A673 (cell line): ENCODE data around the gene USP12. TPM values are rescaled to one million over a fixed set of nuclear protein-coding genes. Genes with fewer than 3 reads are reported as not detected.
"Not testable (repeated sequence)": the region's sequence is repeated elsewhere in the genome, so short reads cannot be mapped to it uniquely, and the experiment has no call there.

Source experiments
- BruUV-seq: library from RNA; stranded (reverse); fragments of 400-500 nt; replicated peaks from 2 replicates; lab custom pipeline; 2021; lab: Mats Ljungman, UMichigan
- CTCF ChIA-PET: fragments of 300-600 bp; sonication (Branson Sonifier 250); formaldehyde crosslinking; loops from one replicate; lab custom pipeline; 2022; ENCODE audit warnings: antibody characterized with exemption; lab: Charles Lee
- POLR2A ChIA-PET: fragments of 300-600 bp; sonication (Branson Sonifier 250); formaldehyde crosslinking; loops from one replicate; lab custom pipeline; 2022; ENCODE audit warnings: antibody characterized with exemption; ENCODE audit not compliant: low non-redundant PET; lab: Charles Lee
- DNase-seq: peaks from one replicate; pipeline ENCODE4 v3.0.0-alpha.2; 2015; ENCODE audit warnings: low spot score
- H3K27ac ChIP-seq: fragments of 200-600 bp; sonication (generic); 2 replicates; pipeline ENCODE4 v1.5.1; 2016; ENCODE audit warnings: mixed run types, low read depth, mild to moderate bottlenecking, mixed read lengths, antibody characterized with exemption, low read length; ENCODE audit not compliant: poor library complexity, severe bottlenecking
- H3K27me3 ChIP-seq: fragments of 200-600 bp; sonication (generic); replicated peaks from 2 replicates; pipeline ENCODE4 v1.6.1; 2017; ENCODE audit warnings: mixed run types, low read depth, mild to moderate bottlenecking, mixed read lengths, antibody characterized with exemption, low read length; ENCODE audit not compliant: insufficient read depth, poor library complexity
- H3K36me3 ChIP-seq: fragments of 200-600 bp; sonication (generic); 2 replicates; pipeline ENCODE4 v1.6.1; 2016; ENCODE audit warnings: mixed run types, mild to moderate bottlenecking, mixed read lengths, antibody characterized with exemption, low read length; ENCODE audit not compliant: insufficient read depth, poor library complexity, severe bottlenecking
- H3K4me1 ChIP-seq: fragments of 200-600 bp; sonication (generic); 2 replicates; pipeline ENCODE4 v1.6.1; 2017; ENCODE audit warnings: mixed run types, mild to moderate bottlenecking, mixed read lengths, antibody characterized with exemption, low read length; ENCODE audit not compliant: insufficient read depth, poor library complexity, severe bottlenecking
- H3K4me3 ChIP-seq: fragments of 200-600 bp; sonication (generic); 2 replicates; pipeline ENCODE4 v1.5.1; 2016; ENCODE audit warnings: low read depth, mixed run types, mild to moderate bottlenecking, mixed read lengths, low read length; ENCODE audit not compliant: poor library complexity, severe bottlenecking
- H3K9me3 ChIP-seq: fragments of 200-600 bp; sonication (generic); 2 replicates; pipeline ENCODE4 v1.6.1; 2016; ENCODE audit warnings: mixed run types, low read depth, mild to moderate bottlenecking, mixed read lengths, antibody characterized with exemption, low read length; ENCODE audit not compliant: poor library complexity, severe bottlenecking
- CTCF ChIP-seq: fragments of 300-800, 200-600 bp; sonication (generic); conservative IDR thresholded peaks from 2 replicates; pipeline ENCODE4 v1.5.1; 2017; ENCODE audit warnings: low read depth, mild to moderate bottlenecking, antibody characterized with exemption, low read length, moderate library complexity, mixed read lengths
- EZH2 ChIP-seq: fragments of 200-600 bp; sonication (generic); IDR thresholded peaks from 2 replicates; pipeline ENCODE4 v1.6.1; 2017; ENCODE audit warnings: borderline replicate concordance, low read depth, mild to moderate bottlenecking, mixed read lengths, antibody characterized with exemption, low read length; ENCODE audit not compliant: poor library complexity, severe bottlenecking
- intact Hi-C: fragments of 100-400 bp; cut with micrococcal nuclease; formaldehyde crosslinking; loops from one replicate; pipeline ENCODE4 v1.10.0; 2022; ENCODE audit not compliant: unreplicated experiment
- total RNA-seq: library from RNA; stranded (reverse); gene quantifications from 2 replicates; pipeline ENCODE4 v1.2.3, GENCODE V29; 2021

USP12 gene
- total RNA-seq, 1 experiment from 2014 or later, result 16.6 TPM

- TF ChIP-seq CTCF, result no peak
- TF ChIP-seq EZH2, result no peak
- peaks cover 17% of the 10 kb centered on the region for H3K9me3 ChIP-seq
- ChIA-PET POLR2A (no interaction called here), CTCF (no interaction called here)
- no peaks in the 10 kb centered on the region for H3K27me3 ChIP-seq
- no peak for DNase-seq
- no peaks in the 10 kb centered on the region for H3K36me3 ChIP-seq
- BruUV-seq, result no TSS peak
- intact Hi-C loops, result no loop called here
- no peak overlapping the region for H3K4me3 ChIP-seq
- no peaks in the 10 kb centered on the region for H3K4me1 ChIP-seq
- H3K27ac ChIP-seq, result no peak overlapping the region
Measured at GRCh38 chr13:27125357-27126282, 46.0 kb downstream of the USP12 start.

- TF ChIP-seq CTCF, result no peak
- no peak for TF ChIP-seq EZH2
- intact Hi-C loops, result no loop called here
- Histone ChIP-seq H3K27me3 (no peaks in the 10 kb centered on the region), H3K4me1 (no peaks in the 10 kb centered on the region), H3K9me3 (peaks cover 17% of the 10 kb centered on the region), H3K4me3 (no peak overlapping the region), H3K36me3 (no peaks in the 10 kb centered on the region), H3K27ac (no peak overlapping the region)
- no TSS peak for BruUV-seq
- ChIA-PET POLR2A (no interaction called here), CTCF (no interaction called here)
- no peak for DNase-seq
Measured at GRCh38 chr13:27124571-27124970, 47.0 kb downstream of the USP12 start.

GRCh38 chr13:27123445-27123844 lies 48.2 kb downstream of the USP12 start:
- BruUV-seq, H3K4me3 ChIP-seq, H3K4me1 ChIP-seq, H3K27me3 ChIP-seq, POLR2A ChIA-PET, intact Hi-C loops, CTCF ChIA-PET, H3K36me3 ChIP-seq, H3K27ac ChIP-seq, DNase-seq: not testable (repeated sequence)
- peaks cover 17% of the 10 kb centered on the region for H3K9me3 ChIP-seq
